ENCODE data around the gene NID1.

Gene NID1

GRCh38 chr1:236064674-236065508 lies at the start of gene NID1:
Gene NID1 (minus strand): TSS chr1:236065090. CDS start chr1:236065079, 11 bp downstream.
- peak; percentile 83 for DNase-seq

- DNase-seq: no peak
Measured at GRCh38 chr1:236114076-236114747, 49.3 kb upstream of the NID1 start.

- DNase-seq: no peak
Measured at GRCh38 chr1:236113324-236114032, 48.6 kb upstream of the NID1 start.

GRCh38 chr1:236112332-236112627 lies 47.4 kb upstream of the NID1 start:
- no peak for DNase-seq

- no peak for DNase-seq
Measured at GRCh38 chr1:236111527-236112331, 46.8 kb upstream of the NID1 start.

GRCh38 chr1:236110137-236110536 lies 45.2 kb upstream of the NID1 start:
- DNase-seq: no peak

GRCh38 chr1:236108027-236108648 lies 43.2 kb upstream of the NID1 start:
- no peak for DNase-seq

- DNase-seq: no peak
Measured at GRCh38 chr1:236107121-236107907, 42.4 kb upstream of the NID1 start.

- DNase-seq: peak; percentile 57
Measured at GRCh38 chr1:236103646-236104218, 38.8 kb upstream of the NID1 start.

GRCh38 chr1:236103059-236103458 lies 38.2 kb upstream of the NID1 start:
- no peak for DNase-seq

GRCh38 chr1:236102611-236103010 lies 37.7 kb upstream of the NID1 start:
- no peak for DNase-seq

- DNase-seq: no peak
Measured at GRCh38 chr1:236101233-236102200, 36.6 kb upstream of the NID1 start.

- no peak for DNase-seq
Measured at GRCh38 chr1:236100799-236101198, 35.9 kb upstream of the NID1 start.

GRCh38 chr1:236099355-236099974 lies 34.6 kb upstream of the NID1 start:
- peak; percentile 41 for DNase-seq

- DNase-seq: no peak
Measured at GRCh38 chr1:236098267-236098666, 33.4 kb upstream of the NID1 start.

- DNase-seq: peak; percentile 67
Measured at GRCh38 chr1:236096660-236097482, 32.0 kb upstream of the NID1 start.

- DNase-seq: no peak
Measured at GRCh38 chr1:236095705-236096520, 31.0 kb upstream of the NID1 start.

- DNase-seq: no peak
Measured at GRCh38 chr1:236092899-236093298, 28.0 kb upstream of the NID1 start.
